A673 (cell line): Measurements from ENCODE around the gene CBL. TPM values are rescaled to one million over a fixed set of nuclear protein-coding genes. Genes with fewer than 3 reads are reported as not detected.

Experiments
- BruUV-seq: library from RNA; stranded (reverse); fragments of 400-500 nt; replicated peaks from 2 replicates; lab custom pipeline; 2021; lab: Mats Ljungman, UMichigan
- CTCF ChIA-PET: fragments of 300-600 bp; sonication (Branson Sonifier 250); formaldehyde crosslinking; loops from one replicate; lab custom pipeline; 2022; ENCODE audit warnings: antibody characterized with exemption; lab: Charles Lee
- POLR2A ChIA-PET: fragments of 300-600 bp; sonication (Branson Sonifier 250); formaldehyde crosslinking; loops from one replicate; lab custom pipeline; 2022; ENCODE audit warnings: antibody characterized with exemption; ENCODE audit not compliant: low non-redundant PET; lab: Charles Lee
- DNase-seq: peaks from one replicate; pipeline ENCODE4 v3.0.0-alpha.2; 2015; ENCODE audit warnings: low spot score
- H3K27ac ChIP-seq: fragments of 200-600 bp; sonication (generic); 2 replicates; pipeline ENCODE4 v1.5.1; 2016; ENCODE audit warnings: mixed run types, low read depth, mild to moderate bottlenecking, mixed read lengths, antibody characterized with exemption, low read length; ENCODE audit not compliant: poor library complexity, severe bottlenecking
- H3K27me3 ChIP-seq: fragments of 200-600 bp; sonication (generic); replicated peaks from 2 replicates; pipeline ENCODE4 v1.6.1; 2017; ENCODE audit warnings: mixed run types, low read depth, mild to moderate bottlenecking, mixed read lengths, antibody characterized with exemption, low read length; ENCODE audit not compliant: insufficient read depth, poor library complexity
- H3K36me3 ChIP-seq: fragments of 200-600 bp; sonication (generic); 2 replicates; pipeline ENCODE4 v1.6.1; 2016; ENCODE audit warnings: mixed run types, mild to moderate bottlenecking, mixed read lengths, antibody characterized with exemption, low read length; ENCODE audit not compliant: insufficient read depth, poor library complexity, severe bottlenecking
- H3K4me1 ChIP-seq: fragments of 200-600 bp; sonication (generic); 2 replicates; pipeline ENCODE4 v1.6.1; 2017; ENCODE audit warnings: mixed run types, mild to moderate bottlenecking, mixed read lengths, antibody characterized with exemption, low read length; ENCODE audit not compliant: insufficient read depth, poor library complexity, severe bottlenecking
- H3K4me3 ChIP-seq: fragments of 200-600 bp; sonication (generic); 2 replicates; pipeline ENCODE4 v1.5.1; 2016; ENCODE audit warnings: low read depth, mixed run types, mild to moderate bottlenecking, mixed read lengths, low read length; ENCODE audit not compliant: poor library complexity, severe bottlenecking
- H3K9me3 ChIP-seq: fragments of 200-600 bp; sonication (generic); 2 replicates; pipeline ENCODE4 v1.6.1; 2016; ENCODE audit warnings: mixed run types, low read depth, mild to moderate bottlenecking, mixed read lengths, antibody characterized with exemption, low read length; ENCODE audit not compliant: poor library complexity, severe bottlenecking
- EZH2 ChIP-seq: fragments of 200-600 bp; sonication (generic); IDR thresholded peaks from 2 replicates; pipeline ENCODE4 v1.6.1; 2017; ENCODE audit warnings: borderline replicate concordance, low read depth, mild to moderate bottlenecking, mixed read lengths, antibody characterized with exemption, low read length; ENCODE audit not compliant: poor library complexity, severe bottlenecking
- intact Hi-C: fragments of 100-400 bp; cut with micrococcal nuclease; formaldehyde crosslinking; loops from one replicate; pipeline ENCODE4 v1.10.0; 2022; ENCODE audit not compliant: unreplicated experiment
- total RNA-seq: library from RNA; stranded (reverse); gene quantifications from 2 replicates; pipeline ENCODE4 v1.2.3, GENCODE V29; 2021
- TF ChIP-seq, protein P1 (sequence below): fragments of 300-800, 200-600 bp; sonication (generic); conservative IDR thresholded peaks from 2 replicates; pipeline ENCODE4 v1.5.1; 2017; ENCODE audit warnings: low read depth, mild to moderate bottlenecking, antibody characterized with exemption, low read length, moderate library complexity, mixed read lengths

The CBL gene
- total RNA-seq, 1 experiment from 2014 or later = 40.7 TPM

- CTCF ChIA-PET = interaction anchor here (0.6 kb wide), 1 partner anchor 65 kb away, joined by 3 read pairs; no protein-coding TSS in a partner anchor
- no TSS peak for BruUV-seq
Measured at GRCh38 chr11:119273721-119274120, 67.6 kb downstream of the CBL start.

GRCh38 chr11:119277660-119278059 is 71.5 kb downstream of the CBL start:
- BruUV-seq = no TSS peak
- DNase-seq = no peak
- intact Hi-C loops = no loop called here
- ChIA-PET POLR2A (interaction anchor here (0.5 kb wide), 1 partner anchor 246 kb away, joined by 9 read pairs; no protein-coding TSS in a partner anchor), CTCF (no interaction called here)
- Histone ChIP-seq H3K36me3 (peaks cover 21% of the 10 kb centered on the region), H3K4me3 (no peak overlapping the region), H3K4me1 (no peaks in the 10 kb centered on the region), H3K27me3 (no peaks in the 10 kb centered on the region), H3K27ac (no peak overlapping the region), H3K9me3 (no peaks in the 10 kb centered on the region)
- TF ChIP-seq, protein P1, sequence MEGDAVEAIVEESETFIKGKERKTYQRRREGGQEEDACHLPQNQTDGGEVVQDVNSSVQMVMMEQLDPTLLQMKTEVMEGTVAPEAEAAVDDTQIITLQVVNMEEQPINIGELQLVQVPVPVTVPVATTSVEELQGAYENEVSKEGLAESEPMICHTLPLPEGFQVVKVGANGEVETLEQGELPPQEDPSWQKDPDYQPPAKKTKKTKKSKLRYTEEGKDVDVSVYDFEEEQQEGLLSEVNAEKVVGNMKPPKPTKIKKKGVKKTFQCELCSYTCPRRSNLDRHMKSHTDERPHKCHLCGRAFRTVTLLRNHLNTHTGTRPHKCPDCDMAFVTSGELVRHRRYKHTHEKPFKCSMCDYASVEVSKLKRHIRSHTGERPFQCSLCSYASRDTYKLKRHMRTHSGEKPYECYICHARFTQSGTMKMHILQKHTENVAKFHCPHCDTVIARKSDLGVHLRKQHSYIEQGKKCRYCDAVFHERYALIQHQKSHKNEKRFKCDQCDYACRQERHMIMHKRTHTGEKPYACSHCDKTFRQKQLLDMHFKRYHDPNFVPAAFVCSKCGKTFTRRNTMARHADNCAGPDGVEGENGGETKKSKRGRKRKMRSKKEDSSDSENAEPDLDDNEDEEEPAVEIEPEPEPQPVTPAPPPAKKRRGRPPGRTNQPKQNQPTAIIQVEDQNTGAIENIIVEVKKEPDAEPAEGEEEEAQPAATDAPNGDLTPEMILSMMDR = no peak
- no peak for TF ChIP-seq EZH2

More at GRCh38 chr11:119273721-119274120, 67.6 kb downstream of the CBL start:
- no peak for DNase-seq
- TF ChIP-seq, protein P1 = no peak
- no peak for TF ChIP-seq EZH2
- H3K9me3 ChIP-seq = no peaks in the 10 kb centered on the region
- no peak overlapping the region for H3K27ac ChIP-seq
- H3K4me3 ChIP-seq = no peak overlapping the region
- no peaks in the 10 kb centered on the region for H3K4me1 ChIP-seq
- peaks cover 17% of the 10 kb centered on the region for H3K36me3 ChIP-seq
- no peaks in the 10 kb centered on the region for H3K27me3 ChIP-seq
- intact Hi-C loops = no loop called here
- POLR2A ChIA-PET = no interaction called here

- no TSS peak for BruUV-seq
- intact Hi-C loops = no loop called here
- no peaks in the 10 kb centered on the region for H3K4me1 ChIP-seq
- no peak for DNase-seq
- ChIA-PET CTCF (interaction anchor here (0.7 kb wide), 1 partner anchor 87 kb away, joined by 3 read pairs; no protein-coding TSS in a partner anchor), POLR2A (no interaction called here)
- H3K27me3 ChIP-seq = no peaks in the 10 kb centered on the region
- no peak overlapping the region for H3K4me3 ChIP-seq
- no peaks in the 10 kb centered on the region for H3K9me3 ChIP-seq
- H3K27ac ChIP-seq = no peak overlapping the region
- no peak for TF ChIP-seq EZH2
- TF ChIP-seq, protein P1 = no peak
- peaks cover 18% of the 10 kb centered on the region for H3K36me3 ChIP-seq
Measured at GRCh38 chr11:119282495-119282894, 76.4 kb downstream of the CBL start.
